GM19043 (cell line): ENCODE data around the gene ANXA4.

Experiments used
- ATAC-seq: cut with Tn5 transposase; IDR thresholded peaks from one replicate; pipeline ENCODE4 v1.9.1; 2021; ENCODE audit warnings: low read depth; ENCODE audit not compliant: unreplicated experiment

The ANXA4 gene

DNA sequence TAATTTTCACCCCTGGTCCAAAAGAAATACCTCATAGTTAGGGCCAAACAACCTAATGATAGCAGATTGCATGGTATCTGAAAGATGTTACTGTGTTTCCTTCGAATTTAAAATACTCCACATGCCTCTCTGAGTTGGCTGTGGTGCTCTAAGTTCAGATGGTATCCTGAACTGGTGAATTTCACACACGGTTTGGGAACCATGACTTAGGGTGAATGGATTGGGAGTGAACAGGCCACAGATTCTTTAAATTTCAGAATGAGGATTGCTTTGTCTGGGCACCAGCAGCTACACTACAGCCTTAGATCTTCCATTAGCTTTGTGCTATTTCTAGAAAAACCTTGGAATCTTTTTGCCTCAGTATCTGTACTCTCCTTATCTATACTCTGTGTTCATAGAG lies 93.7 kb downstream of the ANXA4 start:
- no peak for ATAC-seq

GRCh38 chr2:69836316-69836715 lies 94.4 kb downstream of the ANXA4 start:
- ATAC-seq, result no peak

DNA sequence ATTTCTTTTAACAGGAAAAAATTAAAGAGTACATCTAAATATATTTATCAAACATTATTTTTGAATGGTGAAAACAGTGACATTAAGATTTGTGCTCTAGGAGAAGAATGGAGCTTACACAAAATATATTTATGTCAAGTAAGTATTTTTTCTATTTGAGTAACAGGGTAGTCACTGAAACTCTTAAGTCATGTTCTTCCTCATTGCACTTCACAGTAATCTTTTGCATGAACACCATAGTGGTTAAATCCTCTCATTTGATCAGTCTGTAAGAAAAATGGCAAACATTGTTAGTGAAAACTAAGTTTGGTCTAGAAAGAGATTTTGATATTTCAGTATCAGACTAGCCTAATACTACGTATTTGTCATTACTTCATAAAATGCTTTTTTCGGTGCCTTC lies 95.6 kb downstream of the ANXA4 start:
- ATAC-seq, result no peak

DNA sequence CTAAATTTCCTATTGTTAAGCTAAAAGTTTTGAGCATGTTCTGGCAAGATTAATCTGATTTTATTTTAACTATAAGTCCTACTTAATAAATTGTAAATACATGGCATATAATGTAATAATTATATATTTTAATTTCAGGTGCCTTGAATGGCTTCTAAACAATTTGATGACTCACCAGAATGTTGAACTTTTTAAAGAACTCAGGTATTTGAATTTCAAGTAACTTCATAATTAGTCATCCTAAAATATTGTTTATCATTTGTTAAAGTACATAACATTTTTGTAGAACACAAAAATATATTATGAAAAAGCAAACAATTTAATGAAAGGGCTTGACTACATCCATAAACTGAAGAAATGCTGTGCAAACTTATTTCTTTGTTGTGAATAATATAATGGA lies 102.1 kb downstream of the ANXA4 start:
- ATAC-seq, result no peak

DNA sequence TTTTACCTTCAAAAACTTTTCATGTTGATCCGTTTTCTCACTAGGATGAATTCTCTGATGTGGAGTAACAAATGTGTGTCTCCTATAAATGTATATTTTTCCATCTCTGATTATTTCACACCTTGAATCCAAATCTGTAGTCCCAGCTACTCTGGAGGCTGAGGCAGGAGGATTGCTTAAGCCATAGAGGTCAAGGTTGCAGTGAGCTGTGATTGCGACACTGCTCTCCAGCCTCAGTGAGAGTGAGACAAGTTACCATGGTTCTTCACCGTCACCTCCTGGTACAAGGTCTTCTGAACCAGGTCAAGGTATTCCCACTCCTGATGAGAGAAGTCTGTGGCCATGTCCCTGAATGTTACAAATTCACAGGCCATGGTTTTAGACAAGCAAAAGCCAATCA lies 102.6 kb downstream of the ANXA4 start:
- no peak for ATAC-seq

- ATAC-seq, result no peak
These were observed 104.5 kb downstream of the ANXA4 start for GRCh38 chr2:69846182-69847067.

DNA sequence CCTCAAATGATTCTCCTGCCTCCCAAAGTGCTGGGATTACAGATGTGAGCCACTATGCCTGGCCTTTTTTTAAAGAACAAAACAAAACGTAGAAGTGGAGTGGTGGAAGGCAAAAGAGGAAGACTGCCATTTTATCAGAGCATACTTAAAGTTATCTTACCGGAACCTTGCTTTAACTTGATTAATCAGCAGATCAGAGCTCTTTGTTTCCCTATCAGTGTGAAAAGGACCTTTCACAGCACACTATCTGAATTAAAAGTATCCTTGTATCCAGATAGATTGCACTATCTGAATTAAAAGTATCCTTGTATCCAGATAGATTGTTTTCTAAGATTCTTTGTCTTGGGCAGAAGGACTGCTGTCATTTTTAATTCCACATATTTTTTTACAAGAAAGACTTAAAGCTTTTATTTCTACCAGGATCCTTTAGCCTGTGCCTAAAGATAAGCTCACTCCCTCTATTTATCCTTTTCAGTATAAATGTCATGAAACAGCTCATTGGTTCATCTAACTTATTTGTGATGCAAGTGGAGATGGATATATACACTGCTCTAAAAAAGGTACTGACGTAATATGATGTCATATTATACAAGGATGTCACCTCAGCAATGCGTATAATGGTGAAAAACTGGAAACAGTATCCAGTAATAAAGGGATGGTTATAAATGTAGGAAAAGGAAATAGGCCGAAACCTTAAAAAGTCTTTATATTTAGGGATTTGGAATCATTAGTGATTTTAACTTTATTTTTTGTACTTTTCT lies 105.3 kb downstream of the ANXA4 start:
- no peak for ATAC-seq

- no peak for ATAC-seq
These were observed 106.4 kb downstream of the ANXA4 start for GRCh38 chr2:69848186-69848790.

GRCh38 chr2:69858261-69858660 lies 116.3 kb downstream of the ANXA4 start:
- ATAC-seq, result no peak

GRCh38 chr2:69863298-69863697 lies 121.4 kb downstream of the ANXA4 start:
- ATAC-seq, result no peak
